HG03378 (cell line): Measurements from ENCODE around the gene ZNF618.

Source experiments
- ATAC-seq: cut with Tn5 transposase; IDR thresholded peaks from one replicate; pipeline ENCODE4 v1.9.1; 2021; ENCODE audit warnings: mild to moderate bottlenecking, moderate library complexity; ENCODE audit not compliant: unreplicated experiment

ZNF618 gene

GRCh38 chr9:114090798-114091197 is 214.7 kb downstream of the ZNF618 start:
- no peak for ATAC-seq

- ATAC-seq: no peak
Observed at GRCh38 chr9:114091711-114092110, 215.6 kb downstream of the ZNF618 start.

GRCh38 chr9:114092336-114092735 is 216.2 kb downstream of the ZNF618 start:
- ATAC-seq: no peak

DNA sequence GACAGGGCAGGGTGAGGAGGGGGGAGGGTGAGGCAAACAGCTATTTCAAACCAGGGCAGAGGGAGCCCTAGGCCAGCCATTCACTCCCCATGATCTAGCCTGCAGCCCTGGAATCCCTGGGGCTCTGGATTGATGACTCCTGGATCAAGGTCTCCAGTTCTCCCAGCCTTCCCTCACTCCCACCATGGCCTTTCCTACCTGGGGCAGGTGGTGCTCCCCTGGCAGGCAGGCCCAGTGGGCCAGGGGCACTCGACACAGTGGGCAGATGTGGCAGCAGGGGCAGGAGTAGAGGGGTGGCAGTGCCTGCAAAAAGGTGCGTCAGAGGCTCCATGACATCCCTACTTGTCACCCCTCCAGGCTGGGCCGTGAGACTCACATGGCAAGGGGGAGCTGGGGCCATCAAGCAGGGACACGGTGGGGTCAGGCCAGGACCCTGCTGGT is 216.9 kb downstream of the ZNF618 start:
- ATAC-seq: no peak

GRCh38 chr9:114093761-114094505 is 217.8 kb downstream of the ZNF618 start:
- ATAC-seq: no peak

- ATAC-seq: no peak
Observed at GRCh38 chr9:114094971-114095370, 218.9 kb downstream of the ZNF618 start.

DNA sequence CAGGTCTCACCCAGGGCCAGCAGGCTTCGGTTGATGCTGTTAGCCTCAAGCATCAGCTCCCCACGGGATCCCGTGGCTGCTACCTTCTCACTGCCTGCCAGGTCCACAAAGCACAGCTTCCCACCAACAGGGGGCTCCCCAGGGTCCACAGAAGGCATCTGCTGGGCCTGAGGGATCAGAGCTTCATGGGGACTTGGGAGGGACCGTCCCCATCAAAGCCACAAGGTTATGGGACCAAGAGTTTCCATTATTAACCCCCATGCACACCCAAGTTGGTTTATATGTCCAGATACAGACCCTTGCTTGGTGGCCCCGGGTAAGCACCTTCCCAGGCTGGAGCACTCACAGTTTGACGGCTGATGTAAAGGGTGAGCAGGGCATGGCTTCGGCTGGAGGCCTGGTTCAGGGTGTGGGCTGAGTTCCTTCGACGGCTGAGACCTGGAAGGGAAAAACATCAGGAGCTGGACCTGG is 220.0 kb downstream of the ZNF618 start:
- ATAC-seq: no peak

GRCh38 chr9:114096866-114097612 is 220.9 kb downstream of the ZNF618 start:
- no peak for ATAC-seq

DNA sequence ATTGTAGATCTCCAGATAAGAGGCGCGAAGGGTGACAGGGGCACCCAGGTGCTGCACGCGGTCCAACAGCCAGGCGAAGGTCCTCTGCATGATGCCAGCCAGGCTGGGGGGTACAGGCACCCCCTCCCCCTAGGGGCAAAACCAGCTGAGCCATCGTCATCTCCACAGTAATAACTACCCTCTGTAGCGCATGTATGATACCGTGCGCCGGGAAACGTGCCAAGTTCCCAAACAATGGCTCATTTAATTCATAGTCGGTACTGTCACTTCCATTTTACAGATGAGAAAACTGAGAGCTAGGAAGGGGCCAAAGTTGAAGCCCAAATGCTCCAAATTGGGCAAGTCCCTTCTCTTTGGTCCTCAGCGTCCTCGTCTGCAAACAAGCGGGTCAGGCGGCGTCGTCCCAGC is 221.5 kb downstream of the ZNF618 start:
- no peak for ATAC-seq

DNA sequence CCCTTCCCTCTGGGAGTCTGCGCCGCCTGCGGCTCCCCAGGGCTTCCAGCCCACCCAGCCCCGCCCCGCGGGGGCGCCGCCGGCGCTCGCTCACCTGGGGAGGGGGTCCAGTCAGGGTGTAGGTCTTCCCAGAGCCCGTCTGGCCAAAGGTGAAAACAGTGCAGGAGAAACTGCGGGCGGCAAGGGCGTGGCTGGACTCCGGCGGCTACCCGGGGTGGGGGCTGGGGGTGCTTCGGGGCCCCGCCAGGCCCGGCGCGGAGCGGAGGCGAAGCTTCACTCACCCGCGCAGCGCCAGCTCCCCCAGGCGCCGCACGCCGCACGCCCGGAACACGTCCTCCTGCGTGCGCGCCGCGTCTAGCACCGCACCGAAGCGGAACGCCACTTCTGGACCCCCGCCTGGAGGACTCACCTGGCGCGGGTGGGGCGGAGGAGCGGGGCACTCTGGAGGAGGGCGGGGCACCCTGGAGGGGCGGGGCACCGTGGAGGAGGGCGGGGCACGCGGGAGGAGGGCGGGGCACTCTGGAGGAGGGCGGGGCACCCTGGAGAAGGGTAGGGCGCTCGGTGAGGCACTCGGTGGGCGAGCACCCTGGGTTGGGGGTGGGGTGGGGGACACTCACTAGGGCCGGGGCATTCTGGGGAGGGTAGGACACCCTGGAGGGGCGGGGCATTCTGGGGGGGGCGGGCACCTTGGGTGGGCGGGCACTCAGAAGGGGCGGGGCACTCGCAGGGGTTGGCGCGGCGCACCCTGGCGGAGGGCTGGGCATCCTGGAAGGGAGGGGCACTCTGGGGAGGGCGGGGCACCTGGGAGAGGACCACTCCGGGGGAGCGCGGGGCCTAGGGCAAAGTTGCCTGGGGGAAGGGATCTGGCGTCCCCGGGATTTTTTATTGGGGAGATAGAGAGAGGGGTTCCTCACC is 222.2 kb downstream of the ZNF618 start:
- ATAC-seq: no peak

GRCh38 chr9:114098936-114099668 is 223.0 kb downstream of the ZNF618 start, which contains the start of gene KIF12:
Gene KIF12 (minus strand): TSS chr9:114099292. CDS start chr9:114099276, 16 bp downstream.
- ATAC-seq: no peak

GRCh38 chr9:114099669-114100270 is 223.7 kb downstream of the ZNF618 start:
- ATAC-seq: no peak

DNA sequence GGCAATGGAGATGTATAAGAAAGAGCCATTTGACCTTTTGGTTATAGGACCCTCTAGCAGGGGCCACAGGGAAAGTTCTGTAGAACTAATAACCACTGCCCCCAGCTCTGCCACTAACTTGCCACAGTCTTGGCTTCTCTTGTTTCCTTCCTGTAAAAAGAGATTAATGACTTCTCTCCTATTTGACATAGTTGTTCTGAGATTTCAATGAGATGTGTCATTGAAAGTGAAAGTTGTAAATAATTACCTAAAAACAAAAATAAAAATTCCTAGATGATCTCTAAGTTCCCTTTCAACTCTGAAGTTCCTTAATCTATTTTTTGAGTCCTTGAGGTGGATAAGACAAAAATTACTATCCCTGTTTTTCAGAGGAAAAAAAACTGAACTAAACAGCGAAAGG is 224.4 kb downstream of the ZNF618 start:
- ATAC-seq: no peak

- ATAC-seq: no peak
Observed at GRCh38 chr9:114102484-114102883, 226.4 kb downstream of the ZNF618 start.

GRCh38 chr9:114105236-114105635 is 229.1 kb downstream of the ZNF618 start:
- no peak for ATAC-seq
